Right atrium auricular region (tissue), 2 donors: ENCODE results near the gene DLK2. TPM values are rescaled to one million over a fixed set of nuclear protein-coding genes. Genes with fewer than 3 reads are reported as not detected.

ENCODE experiments used
- DNase-seq: peaks from one replicate; pipeline ENCODE4 v3.0.0-alpha.2; 2019; ENCODE audit warnings: low spot score
- H3K27ac ChIP-seq, 2 donors: fragments of 200-600 bp; sonication (generic); 1 replicate in 1 of 2; 2 replicates in 1 of 2; pipeline ENCODE4 v1.5.1; 2016 to 2019
- H3K27me3 ChIP-seq, 2 donors: fragments of 200-600 bp; sonication (generic); one replicate each; pipeline versions ENCODE4 v1.5.1 to v1.6.0; 2017 to 2019
- H3K36me3 ChIP-seq: fragments of 200-600 bp; sonication (generic); one replicate; pipeline ENCODE4 v1.5.1; 2016
- H3K4me1 ChIP-seq, 2 donors: fragments of 200-600 bp; sonication (generic); one replicate each; pipeline versions ENCODE4 v1.5.1 to v1.6.0; 2017 to 2019
- H3K4me3 ChIP-seq, 2 donors: fragments of 200-600 bp; sonication (generic); 1 replicate in 1 of 2; 2 replicates in 1 of 2; pipeline ENCODE4 v1.5.1; 2017 to 2019; ENCODE audit warnings: mild to moderate bottlenecking in 1 of 2, moderate library complexity in 1 of 2
- H3K9me3 ChIP-seq, 2 donors: fragments of 200-600 bp; sonication (generic); one replicate each; pipeline ENCODE4 v1.5.1; 2019
- total RNA-seq, 2 donors: library from RNA; depleted of rRNA; stranded (reverse); fragments of >200 nt; gene quantifications; one replicate each; pipeline ENCODE4 v1.1.0, GENCODE V29; 2016
- TF ChIP-seq, protein P1 (sequence below), 2 donors: fragments of 200-600 bp; sonication (generic); IDR thresholded peaks; one replicate each; pipeline ENCODE4 v1.5.1; 2019; ENCODE audit warnings: antibody characterized with exemption in 2 of 2

Gene DLK2
- total RNA-seq, 2 donors from 2014 or later = 1.3 TPM; not detected in 1

DNA sequence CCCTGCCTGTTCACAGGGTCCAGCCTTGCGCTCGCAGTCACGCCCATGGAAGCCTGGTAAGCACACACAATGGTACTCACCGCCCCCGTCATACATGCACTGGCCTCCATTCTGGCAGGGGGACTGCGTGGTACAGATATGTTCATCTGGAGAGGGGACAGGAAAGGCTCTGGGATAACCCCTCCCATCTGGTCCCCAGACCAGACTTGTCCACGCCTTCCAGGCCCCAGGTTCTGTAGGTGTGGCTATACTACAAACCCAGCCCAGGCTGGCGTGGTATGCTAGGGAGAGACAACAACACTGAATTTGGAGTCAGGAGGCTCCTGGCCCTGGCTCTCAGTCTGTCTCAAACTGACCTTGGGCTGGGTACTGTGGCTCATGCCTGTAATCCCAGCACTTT, 3.4 kb downstream of the DLK2 start:
- Histone ChIP-seq H3K4me3 (no peak overlapping the region), H3K36me3 (peaks cover 36% of the 10 kb centered on the region), H3K9me3 (no peaks in the 10 kb centered on the region), H3K27me3 (peaks cover 0 to 6% of the 10 kb centered on the region in 2 donors), H3K27ac (no peak overlapping the region), H3K4me1 (peaks cover 0 to 20% of the 10 kb centered on the region in 2 donors)
- TF ChIP-seq, protein P1, sequence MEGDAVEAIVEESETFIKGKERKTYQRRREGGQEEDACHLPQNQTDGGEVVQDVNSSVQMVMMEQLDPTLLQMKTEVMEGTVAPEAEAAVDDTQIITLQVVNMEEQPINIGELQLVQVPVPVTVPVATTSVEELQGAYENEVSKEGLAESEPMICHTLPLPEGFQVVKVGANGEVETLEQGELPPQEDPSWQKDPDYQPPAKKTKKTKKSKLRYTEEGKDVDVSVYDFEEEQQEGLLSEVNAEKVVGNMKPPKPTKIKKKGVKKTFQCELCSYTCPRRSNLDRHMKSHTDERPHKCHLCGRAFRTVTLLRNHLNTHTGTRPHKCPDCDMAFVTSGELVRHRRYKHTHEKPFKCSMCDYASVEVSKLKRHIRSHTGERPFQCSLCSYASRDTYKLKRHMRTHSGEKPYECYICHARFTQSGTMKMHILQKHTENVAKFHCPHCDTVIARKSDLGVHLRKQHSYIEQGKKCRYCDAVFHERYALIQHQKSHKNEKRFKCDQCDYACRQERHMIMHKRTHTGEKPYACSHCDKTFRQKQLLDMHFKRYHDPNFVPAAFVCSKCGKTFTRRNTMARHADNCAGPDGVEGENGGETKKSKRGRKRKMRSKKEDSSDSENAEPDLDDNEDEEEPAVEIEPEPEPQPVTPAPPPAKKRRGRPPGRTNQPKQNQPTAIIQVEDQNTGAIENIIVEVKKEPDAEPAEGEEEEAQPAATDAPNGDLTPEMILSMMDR (IDR thresholded peaks at IDR 0.05) = no peak
- no peak for DNase-seq

DNA sequence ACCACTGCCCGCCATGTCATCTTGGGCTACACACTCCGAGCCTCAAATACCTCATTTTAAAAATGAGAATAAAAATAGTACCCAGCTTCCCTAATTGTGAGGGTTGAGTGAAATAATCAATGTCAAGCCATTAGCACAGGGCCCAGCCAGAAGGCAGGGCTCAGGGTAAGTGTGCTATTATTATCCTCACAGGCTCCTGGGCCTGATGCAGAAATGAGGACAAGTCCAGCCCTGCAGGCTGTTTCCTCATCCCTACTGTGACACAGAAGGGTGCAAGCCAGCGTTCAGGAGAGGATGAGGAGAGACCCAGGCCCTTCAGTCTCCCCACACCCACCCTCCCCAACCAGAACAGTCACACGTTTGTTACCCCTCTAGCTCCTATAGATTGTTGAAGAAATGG, 4.0 kb downstream of the DLK2 start:
- H3K27me3 ChIP-seq = peaks cover 0 to 6% of the 10 kb centered on the region in 2 donors
- H3K27ac ChIP-seq = no peak overlapping the region
- peaks cover 0 to 20% of the 10 kb centered on the region in 2 donors for H3K4me1 ChIP-seq
- TF ChIP-seq, protein P1 (IDR thresholded peaks at IDR 0.05) = no peak
- no peak overlapping the region for H3K4me3 ChIP-seq
- DNase-seq = no peak
- H3K9me3 ChIP-seq = no peaks in the 10 kb centered on the region
- H3K36me3 ChIP-seq = peaks cover 37% of the 10 kb centered on the region

DNA sequence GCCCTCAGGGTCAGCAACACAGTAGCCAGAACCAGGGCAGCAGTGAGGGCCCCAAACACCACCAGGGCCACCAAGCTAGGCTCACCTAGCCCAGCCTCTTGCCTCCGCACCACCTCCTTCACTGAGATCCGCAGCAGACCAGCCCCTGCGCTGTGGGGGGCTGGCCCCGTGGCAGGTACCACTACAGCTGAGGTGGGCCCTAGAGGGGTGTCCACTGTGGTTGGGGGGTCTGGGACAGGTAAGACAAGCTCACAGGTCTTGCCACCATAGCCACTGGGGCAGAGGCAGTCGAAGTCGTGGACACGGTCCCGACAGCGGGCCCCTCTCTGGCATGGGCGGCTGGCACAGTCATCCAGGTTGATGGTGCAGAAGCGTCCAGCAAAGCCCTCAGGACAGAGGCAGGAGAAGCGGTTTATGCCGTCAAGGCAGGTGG, 4.6 kb downstream of the DLK2 start:
- Histone ChIP-seq H3K27ac (no peak overlapping the region), H3K4me3 (no peak overlapping the region), H3K9me3 (no peaks in the 10 kb centered on the region), H3K36me3 (peaks cover 41% of the 10 kb centered on the region), H3K27me3 (peaks cover 0 to 1% of the 10 kb centered on the region in 2 donors), H3K4me1 (peaks cover 0 to 14% of the 10 kb centered on the region in 2 donors)
- DNase-seq = no peak
- TF ChIP-seq, protein P1 (IDR thresholded peaks at IDR 0.05) = no peak

DNA sequence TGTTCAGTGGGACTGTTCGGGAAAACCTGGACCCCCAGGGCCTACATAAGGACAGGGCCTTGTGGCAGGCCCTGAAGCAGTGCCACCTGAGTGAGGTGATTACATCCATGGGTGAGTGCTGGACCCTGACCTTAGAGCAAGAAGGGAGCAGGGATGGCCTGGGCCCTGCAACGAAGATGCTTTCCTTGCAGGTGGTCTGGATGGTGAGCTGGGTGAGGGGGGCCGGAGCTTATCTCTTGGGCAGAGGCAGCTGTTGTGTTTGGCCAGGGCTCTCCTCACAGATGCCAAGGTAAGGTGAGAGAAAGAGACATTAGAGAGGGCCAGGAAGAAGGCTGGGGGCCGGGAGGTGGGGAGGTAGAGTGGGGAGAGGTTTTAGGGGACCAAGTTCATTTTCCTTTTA, 6.4 kb downstream of the DLK2 start:
- no peak for DNase-seq
- no peak overlapping the region for H3K27ac ChIP-seq
- no peaks in the 10 kb centered on the region for H3K4me1 ChIP-seq
- H3K9me3 ChIP-seq = no peaks in the 10 kb centered on the region
- H3K27me3 ChIP-seq = no peaks in the 10 kb centered on the region
- no peak overlapping the region for H3K4me3 ChIP-seq
- peaks cover 53% of the 10 kb centered on the region for H3K36me3 ChIP-seq
- TF ChIP-seq, protein P1 (IDR thresholded peaks at IDR 0.05) = no peak

- no peak for DNase-seq
- Histone ChIP-seq H3K4me1 (no peaks in the 10 kb centered on the region), H3K27me3 (no peaks in the 10 kb centered on the region), H3K9me3 (no peaks in the 10 kb centered on the region), H3K27ac (no peak overlapping the region), H3K36me3 (peaks cover 66% of the 10 kb centered on the region), H3K4me3 (no peak overlapping the region)
- TF ChIP-seq, protein P1 (IDR thresholded peaks at IDR 0.05) = no peak
Observed at GRCh38 chr6:43447604-43448003, 7.7 kb downstream of the DLK2 start.

- DNase-seq = no peak
- TF ChIP-seq, protein P1 (IDR thresholded peaks at IDR 0.05) = no peak
- peaks cover 81% of the 10 kb centered on the region for H3K36me3 ChIP-seq
- H3K4me3 ChIP-seq = no peak overlapping the region
- H3K27me3 ChIP-seq = no peaks in the 10 kb centered on the region
- no peaks in the 10 kb centered on the region for H3K9me3 ChIP-seq
- H3K27ac ChIP-seq = no peak overlapping the region
- H3K4me1 ChIP-seq = no peaks in the 10 kb centered on the region
Observed at GRCh38 chr6:43445576-43445975, 9.8 kb downstream of the DLK2 start.
